GM12864 (cell line): Measurements from ENCODE around the gene TMEM53.

Experiments
- DNase-seq: peaks from one replicate; pipeline ENCODE4 v3.0.0-alpha.2; 2011; ENCODE audit warnings: low read depth
- H3K4me3 ChIP-seq: 2 replicates; pipeline ENCODE4 v1.5.1; 2011; ENCODE audit warnings: mild to moderate bottlenecking, low read depth, low read length, control low read depth
- TF ChIP-seq, protein P1 (sequence below): IDR thresholded peaks from 2 replicates; pipeline ENCODE4 v1.5.1; 2011; ENCODE audit warnings: low read depth, mild to moderate bottlenecking, moderate library complexity, low read length, control low read depth, inconsistent platforms; ENCODE audit errors: missing control alignments

TMEM53 gene

DNA sequence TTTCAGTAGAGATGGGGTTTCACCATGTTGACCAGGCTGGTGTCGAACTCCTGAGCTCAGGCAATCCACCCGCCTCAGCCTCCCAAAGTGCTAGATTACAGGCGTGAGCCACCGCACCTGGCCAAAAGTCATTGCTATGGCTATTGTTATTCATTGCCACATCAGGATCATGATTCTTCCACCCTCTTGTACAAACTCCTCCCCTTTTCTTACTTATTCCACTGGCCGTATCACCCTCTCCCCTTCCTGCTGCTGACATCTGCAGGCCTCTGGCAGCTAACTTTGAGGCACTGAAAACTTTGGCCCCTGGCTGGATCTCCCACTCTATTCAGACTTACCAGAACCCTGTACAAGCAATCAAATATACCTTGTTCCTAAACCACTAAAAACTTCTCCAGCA lies 10.9 kb downstream of the TMEM53 start:
- H3K4me3 ChIP-seq: no peak overlapping the region
- TF ChIP-seq, protein P1, sequence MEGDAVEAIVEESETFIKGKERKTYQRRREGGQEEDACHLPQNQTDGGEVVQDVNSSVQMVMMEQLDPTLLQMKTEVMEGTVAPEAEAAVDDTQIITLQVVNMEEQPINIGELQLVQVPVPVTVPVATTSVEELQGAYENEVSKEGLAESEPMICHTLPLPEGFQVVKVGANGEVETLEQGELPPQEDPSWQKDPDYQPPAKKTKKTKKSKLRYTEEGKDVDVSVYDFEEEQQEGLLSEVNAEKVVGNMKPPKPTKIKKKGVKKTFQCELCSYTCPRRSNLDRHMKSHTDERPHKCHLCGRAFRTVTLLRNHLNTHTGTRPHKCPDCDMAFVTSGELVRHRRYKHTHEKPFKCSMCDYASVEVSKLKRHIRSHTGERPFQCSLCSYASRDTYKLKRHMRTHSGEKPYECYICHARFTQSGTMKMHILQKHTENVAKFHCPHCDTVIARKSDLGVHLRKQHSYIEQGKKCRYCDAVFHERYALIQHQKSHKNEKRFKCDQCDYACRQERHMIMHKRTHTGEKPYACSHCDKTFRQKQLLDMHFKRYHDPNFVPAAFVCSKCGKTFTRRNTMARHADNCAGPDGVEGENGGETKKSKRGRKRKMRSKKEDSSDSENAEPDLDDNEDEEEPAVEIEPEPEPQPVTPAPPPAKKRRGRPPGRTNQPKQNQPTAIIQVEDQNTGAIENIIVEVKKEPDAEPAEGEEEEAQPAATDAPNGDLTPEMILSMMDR: no peak
- no peak for DNase-seq

DNA sequence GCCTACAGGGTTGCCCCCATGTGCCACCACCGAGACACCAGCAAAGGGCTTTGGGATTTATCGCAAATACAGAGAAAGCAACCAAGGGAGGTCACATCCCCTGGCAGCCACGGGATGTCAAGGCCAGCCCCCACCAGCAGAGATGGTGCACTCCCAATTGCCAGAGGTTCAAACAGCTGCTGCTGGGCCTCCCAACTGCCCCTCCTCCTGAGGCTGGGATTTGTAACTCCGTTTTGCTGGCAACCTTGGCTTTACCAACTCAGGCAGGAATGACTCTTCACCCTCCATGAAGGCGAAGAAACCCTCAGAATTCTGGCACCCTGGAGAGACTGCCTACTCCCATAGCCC lies 11.6 kb downstream of the TMEM53 start:
- TF ChIP-seq, protein P1: no peak
- no peak for DNase-seq
- H3K4me3 ChIP-seq: no peak overlapping the region

DNA sequence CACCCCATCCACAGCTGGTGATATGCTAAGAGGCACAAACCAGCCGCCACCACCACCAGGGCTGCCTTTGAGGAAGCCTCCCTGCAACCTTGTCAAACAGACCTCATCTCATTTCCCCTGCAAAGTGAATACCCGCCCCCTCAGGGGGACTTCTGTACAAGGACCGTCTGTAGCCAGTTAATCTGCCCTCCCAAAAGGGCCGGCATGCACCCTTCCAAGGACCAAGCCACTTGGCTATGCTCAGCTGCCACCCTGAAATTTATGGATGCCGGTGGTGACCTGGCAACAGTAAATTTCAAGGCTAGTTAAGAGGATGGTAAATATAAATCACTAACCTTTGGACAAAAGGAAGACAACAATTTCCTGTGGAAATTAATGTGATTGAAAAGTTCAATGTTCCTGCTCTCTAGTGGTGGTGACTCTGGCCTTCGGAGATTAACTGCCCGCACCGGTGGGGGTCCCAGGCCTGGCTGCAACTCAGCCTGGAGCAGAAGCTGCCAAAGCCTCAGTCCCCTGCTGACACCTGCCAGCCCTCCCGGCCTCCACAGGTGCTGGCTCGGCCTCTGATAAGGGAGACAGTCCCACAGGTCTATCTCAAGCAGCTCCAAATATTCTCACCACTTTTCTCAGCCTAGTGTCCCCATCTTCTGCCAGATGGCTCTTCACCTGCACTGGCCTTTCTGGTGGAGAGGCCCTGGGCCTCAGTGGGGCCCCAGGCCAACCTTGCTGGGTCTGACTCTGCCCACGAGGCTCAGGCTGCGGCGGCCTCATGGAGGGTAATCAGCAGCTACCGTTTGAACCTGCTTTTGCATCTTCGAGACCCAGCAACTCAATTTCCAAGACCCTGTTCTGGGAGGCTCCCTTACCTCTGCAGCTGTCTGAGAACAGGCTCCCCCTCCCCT lies 12.2 kb downstream of the TMEM53 start:
- DNase-seq: no peak
- no peak overlapping the region for H3K4me3 ChIP-seq
- TF ChIP-seq, protein P1: no peak

DNA sequence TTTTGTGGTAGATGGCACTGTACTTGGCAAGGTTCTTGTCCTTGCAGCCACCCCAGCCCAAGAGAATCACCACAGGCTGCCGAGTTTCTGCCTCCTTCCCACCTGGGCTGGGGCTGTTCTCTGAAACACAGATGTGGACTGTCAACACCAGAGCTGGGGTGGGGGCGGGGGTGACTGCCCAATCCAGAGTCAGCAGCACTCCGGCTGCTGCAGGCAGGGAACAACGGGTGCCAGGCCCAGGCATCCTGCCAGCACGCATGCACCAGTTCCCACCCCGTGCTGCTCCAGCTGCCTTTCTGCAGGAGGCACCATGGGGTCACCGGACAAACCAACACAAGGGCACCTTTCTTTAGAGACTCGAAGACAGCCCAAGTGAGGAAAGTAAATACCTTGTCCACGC lies 14.1 kb downstream of the TMEM53 start:
- TF ChIP-seq, protein P1: no peak
- H3K4me3 ChIP-seq: no peak overlapping the region
- no peak for DNase-seq

DNA sequence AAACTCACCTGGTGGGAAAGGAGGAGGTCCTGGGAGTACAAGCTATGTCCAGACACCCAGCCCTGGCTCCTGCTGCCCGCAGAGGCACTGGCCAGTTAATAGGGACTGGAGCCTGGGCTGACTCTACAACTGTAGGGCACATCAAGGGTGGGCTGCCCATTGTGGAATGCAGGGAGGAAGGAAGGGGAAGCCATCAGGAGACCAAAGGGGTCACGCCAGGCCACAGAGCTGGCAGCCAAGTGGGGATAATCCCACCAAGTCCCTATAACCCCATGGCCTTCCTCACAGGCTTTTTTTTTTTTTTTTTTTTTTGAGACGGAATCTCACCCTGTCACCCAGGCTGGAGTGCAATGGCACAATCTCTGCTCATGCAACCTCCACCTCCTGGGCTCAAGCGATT lies 14.7 kb downstream of the TMEM53 start:
- DNase-seq: no peak
- TF ChIP-seq, protein P1: no peak
- H3K4me3 ChIP-seq: no peak overlapping the region

DNA sequence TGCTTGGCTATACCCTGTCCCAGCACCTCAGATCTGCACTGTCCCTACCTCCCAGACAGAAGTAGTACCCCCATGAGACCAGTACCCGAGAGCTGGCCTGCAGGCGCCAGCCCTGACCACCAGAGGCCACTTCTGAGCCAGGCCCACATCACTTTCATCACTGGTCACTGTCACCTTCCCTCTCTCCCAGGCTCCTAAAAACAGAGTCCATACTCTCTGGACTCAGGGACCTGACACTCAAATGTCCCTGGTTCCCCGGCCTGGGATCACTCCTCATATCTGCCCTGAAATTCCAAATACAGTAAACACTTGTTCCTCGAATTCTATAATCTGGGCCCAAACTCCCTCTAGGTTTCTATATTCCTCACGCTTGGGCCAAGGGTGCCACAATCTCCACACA lies 18.7 kb downstream of the TMEM53 start:
- no peak overlapping the region for H3K4me3 ChIP-seq
- TF ChIP-seq, protein P1: peak; percentile 80
- no peak for DNase-seq
